Ovary (tissue), 9 donors: ENCODE measurements around the gene STK24. TPM values are rescaled to one million over a fixed set of nuclear protein-coding genes. Genes with fewer than 3 reads are reported as not detected.

ENCODE experiments used
- DNase-seq, 5 donors: peaks; one replicate each; pipeline ENCODE4 v3.0.0-alpha.2; 2019 to 2020
- H3K27ac ChIP-seq, 2 donors: fragments of 200-600 bp; one replicate each; pipeline versions ENCODE4 v1.5.1 to v1.8.0; 2019 to 2022
- H3K27me3 ChIP-seq: fragments of 200-600 bp; one replicate; pipeline ENCODE4 v1.8.0; 2022
- H3K36me3 ChIP-seq: fragments of 200-600 bp; sonication (generic); one replicate; pipeline ENCODE4 v1.5.1; 2019
- H3K4me1 ChIP-seq: one replicate; pipeline ENCODE4 v1.8.1; 2013; ENCODE audit warnings: mild to moderate bottlenecking, moderate library complexity; ENCODE audit not compliant: insufficient read depth
- H3K4me3 ChIP-seq: fragments of 200-600 bp; sonication (generic); one replicate; pipeline ENCODE4 v1.5.1; 2017
- H3K9me3 ChIP-seq, 2 donors: fragments of 200-600 bp in 1 of 2; sonication (generic) in 1 of 2; one replicate each; pipeline versions ENCODE4 v1.5.1 to v1.8.1; 2013 to 2019; ENCODE audit warnings: mild to moderate bottlenecking in 1 of 2, moderate library complexity in 1 of 2
- CTCF ChIP-seq, 3 donors: fragments of 450-650 bp in 2 of 3; fragments of 200-600 bp in 1 of 3; IDR thresholded peaks; one replicate each; pipeline versions ENCODE4 v1.5.1 to v1.8.0; 2016 to 2022; ENCODE audit warnings: antibody characterized with exemption in 3 of 3, mild to moderate bottlenecking in 1 of 3
- EP300 ChIP-seq: sonication (generic); formaldehyde crosslinking; IDR thresholded peaks from one replicate; pipeline ENCODE4 v1.6.1; 2017; ENCODE audit warnings: antibody characterized with exemption
- POLR2A ChIP-seq: fragments of 450-650 bp; IDR thresholded peaks from one replicate; pipeline ENCODE4 v1.6.1; 2017; ENCODE audit warnings: antibody characterized with exemption, mild to moderate bottlenecking, moderate library complexity
- WGBS, 3 donors: extraction: QIAGEN DNeasy Blood & Tissue Kit in 1 of 3; methylation state at CpG; one replicate each; pipeline versions ENCODE4 v1.1.5 to v1.1.7; 2013 to 2017; 5-methylcytosine and 5-hydroxymethylcytosine counted together
- intact Hi-C, 4 donors: fragments of 100-400 bp; cut with DNase I; formaldehyde crosslinking; loops; one replicate each; pipeline versions ENCODE4 v1.11.0 to v1.15.1; 2022 to 2023
- polyA plus RNA-seq, 2 donors: library from polyadenylated mRNA; stranded (reverse); fragments of 200-250 nt in 1 of 2; fragments of 350-450 nt in 1 of 2; fragmentation: Illumina TruSeq in 1 of 2; extraction: RNeasy Lipid Tissue Mini Kit (QIAGEN cat#74804) in 1 of 2; gene quantifications; one replicate each; pipeline ENCODE4 v1.2.3, GENCODE V29; 2013 to 2014
- total RNA-seq, 7 donors: library from RNA; depleted of rRNA in 2 of 7; stranded (reverse); fragments of >200 nt in 2 of 7; fragmentation: NEBNext Ultra II Directional in 3 of 7; extraction: Animal tissue kit (Norgen Biotek cat#: 25700) in 3 of 7; gene quantifications; one replicate each; pipeline versions ENCODE4 v1.1.0 to v1.2.4, GENCODE V29; 2016 to 2023
- donor health status: DM: no; HTN: no; CAD: no; lungs with moderate emphysema.
- donor health status: DM: no; HTN: no; CAD: no.
- donor health status: Bipolar disorder and iron deficiency.
- donor health status: DM: yes; HTN: yes; CAD: no.
- donor health status: DM: no; HTN: no; CAD: no.
- donor health status: DM: yes; HTN: yes; CAD: no.

The STK24 gene
- total and polyA plus RNA-seq, 9 donors = 34.0 to 153 (median 60.6) TPM

GRCh38 chr13:98468361-98468760, 108.5 kb downstream of the STK24 start:
- Histone ChIP-seq H3K36me3 (no peaks in the 10 kb centered on the region), H3K9me3 (no peaks in the 10 kb centered on the region), H3K4me3 (no peak overlapping the region), H3K27me3 (no peaks in the 10 kb centered on the region), H3K27ac (no peak overlapping the region), H3K4me1 (no peaks in the 10 kb centered on the region)
- no peak for DNase-seq
- intact Hi-C loops = no loop called here
- no peak for TF ChIP-seq EP300
- WGBS, 3 donors = 88 to 92% (median 92%) methylated on average over 3 of the region's 3 CpGs

- TF ChIP-seq CTCF (IDR thresholded peaks at IDR 0.05) (no peak), POLR2A (no peak), EP300 (no peak)
- H3K36me3 ChIP-seq = no peaks in the 10 kb centered on the region
- H3K27me3 ChIP-seq = no peaks in the 10 kb centered on the region
- no peak for DNase-seq
- H3K9me3 ChIP-seq = no peaks in the 10 kb centered on the region
- intact Hi-C loops = no loop called here
- WGBS, 3 donors = 88 to 93% (median 92%) methylated on average over 13 of the region's 13 CpGs
- H3K27ac ChIP-seq = no peak overlapping the region
- no peak overlapping the region for H3K4me3 ChIP-seq
- no peaks in the 10 kb centered on the region for H3K4me1 ChIP-seq
Measured at GRCh38 chr13:98467263-98467985, 109.5 kb downstream of the STK24 start.

- intact Hi-C loops = no loop called here
- TF ChIP-seq POLR2A = no peak
- peak in 1 of 3 donors; percentile 13 for TF ChIP-seq CTCF (IDR thresholded peaks at IDR 0.05)
- TF ChIP-seq EP300 = no peak
- Histone ChIP-seq H3K4me1 (no peaks in the 10 kb centered on the region), H3K9me3 (no peaks in the 10 kb centered on the region), H3K36me3 (no peaks in the 10 kb centered on the region), H3K27me3 (no peaks in the 10 kb centered on the region), H3K27ac (no peak overlapping the region), H3K4me3 (no peak overlapping the region)
- DNase-seq = peak in 1 of 5 donors; percentile 37
- 65 to 72% (median 71%) methylated on average over 11 of the region's 11 CpGs for WGBS, 3 donors
Measured at GRCh38 chr13:98466634-98467236, 110.2 kb downstream of the STK24 start.

- H3K36me3 ChIP-seq = no peaks in the 10 kb centered on the region
- no peaks in the 10 kb centered on the region for H3K4me1 ChIP-seq
- H3K4me3 ChIP-seq = no peak overlapping the region
- WGBS, 3 donors = 58 to 83% (median 73%) methylated on average over 8 of the region's 8 CpGs
- H3K9me3 ChIP-seq = no peaks in the 10 kb centered on the region
- no peak overlapping the region for H3K27ac ChIP-seq
- H3K27me3 ChIP-seq = no peaks in the 10 kb centered on the region
- DNase-seq = peak in 1 of 5 donors; percentile 27
- TF ChIP-seq CTCF (IDR thresholded peaks at IDR 0.05) (no peak), POLR2A (no peak), EP300 (no peak)
- intact Hi-C loops = no loop called here
Measured at GRCh38 chr13:98462946-98463345, 114.0 kb downstream of the STK24 start.
